ENCODE data around the gene BBS1. TPM values are rescaled to one million over a fixed set of nuclear protein-coding genes. Genes with fewer than 3 reads are reported as not detected.
A peak's percentile ranks its signal among the peaks of the same experiment; 100 is the strongest.
"Not testable (repeated sequence)": the region's sequence is repeated elsewhere in the genome, so short reads cannot be mapped to it uniquely, and the experiment has no call there.

The BBS1 gene
- total RNA-seq, 4 donors from 2014 or later, result 83.2 to 200 (median 165) TPM

- Histone ChIP-seq H3K27me3 (no peaks in the 10 kb centered on the region), H3K4me3 (replicated peaks in 1 of 3) (no peak overlapping the region), H3K9me3 (no peaks in the 10 kb centered on the region), H3K4me1 (peaks cover 15 to 16% of the 10 kb centered on the region in 2 donors), H3K27ac (no peak overlapping the region), H3K36me3 (peaks cover 0 to 4% of the 10 kb centered on the region in 2 donors)
- peak; percentile 15 to 34 for DNase-seq
- no peak for TF ChIP-seq POLR2A (IDR thresholded peaks at IDR 0.05)
- TF ChIP-seq, protein P1, sequence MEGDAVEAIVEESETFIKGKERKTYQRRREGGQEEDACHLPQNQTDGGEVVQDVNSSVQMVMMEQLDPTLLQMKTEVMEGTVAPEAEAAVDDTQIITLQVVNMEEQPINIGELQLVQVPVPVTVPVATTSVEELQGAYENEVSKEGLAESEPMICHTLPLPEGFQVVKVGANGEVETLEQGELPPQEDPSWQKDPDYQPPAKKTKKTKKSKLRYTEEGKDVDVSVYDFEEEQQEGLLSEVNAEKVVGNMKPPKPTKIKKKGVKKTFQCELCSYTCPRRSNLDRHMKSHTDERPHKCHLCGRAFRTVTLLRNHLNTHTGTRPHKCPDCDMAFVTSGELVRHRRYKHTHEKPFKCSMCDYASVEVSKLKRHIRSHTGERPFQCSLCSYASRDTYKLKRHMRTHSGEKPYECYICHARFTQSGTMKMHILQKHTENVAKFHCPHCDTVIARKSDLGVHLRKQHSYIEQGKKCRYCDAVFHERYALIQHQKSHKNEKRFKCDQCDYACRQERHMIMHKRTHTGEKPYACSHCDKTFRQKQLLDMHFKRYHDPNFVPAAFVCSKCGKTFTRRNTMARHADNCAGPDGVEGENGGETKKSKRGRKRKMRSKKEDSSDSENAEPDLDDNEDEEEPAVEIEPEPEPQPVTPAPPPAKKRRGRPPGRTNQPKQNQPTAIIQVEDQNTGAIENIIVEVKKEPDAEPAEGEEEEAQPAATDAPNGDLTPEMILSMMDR (IDR thresholded peaks at IDR 0.05), result peak in 1 of 6 experiments; percentile 11
- intact Hi-C loops (cut with DNase I), result no loop called here
- 54 to 58% methylated on average over 8 to 17 of the region's 26 CpGs for WGBS, 2 donors
These were observed 33.0 kb downstream of the BBS1 start for GRCh38 chr11:66543263-66544107.

DNA sequence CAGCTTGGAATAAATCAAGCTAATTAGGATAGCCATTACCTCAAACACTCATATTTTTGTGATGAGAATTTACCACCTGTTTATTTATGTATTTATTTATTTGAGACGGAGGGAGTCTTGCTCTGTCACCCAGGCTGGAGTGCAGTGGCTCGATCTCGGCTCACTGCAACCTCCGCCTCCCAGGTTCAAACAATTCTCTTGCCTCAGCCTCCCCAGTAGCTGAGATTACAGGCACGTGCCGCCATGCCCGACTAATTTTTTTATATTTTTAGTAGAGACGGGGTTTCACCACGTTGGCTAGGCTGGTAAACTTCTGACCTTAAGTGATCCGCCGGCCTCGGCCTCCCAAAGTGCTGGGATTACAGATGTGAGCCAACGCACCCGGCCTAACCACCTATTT is 34.5 kb downstream of the BBS1 start:
- Histone ChIP-seq H3K4me1 (peaks cover 15 to 16% of the 10 kb centered on the region in 2 donors), H3K4me3 (replicated peaks in 1 of 3) (peak overlapping the region in 1 of 3 donors; percentile 94)
- intact Hi-C loops (cut with DNase I); H3K27me3 ChIP-seq; H3K36me3 ChIP-seq; DNase-seq; H3K27ac ChIP-seq; H3K9me3 ChIP-seq: not testable (repeated sequence)
- 67 to 73% methylated on average over 14 of the region's 14 CpGs for WGBS, 2 donors

GRCh38 chr11:66545701-66546367 is 35.4 kb downstream of the BBS1 start, which contains the start of gene ZDHHC24:
TSS of gene ZDHHC24 (minus strand) at chr11:66546048. CDS start at chr11:66546003, 45 bp downstream.
- H3K4me3 ChIP-seq (replicated peaks in 1 of 3), result peak within 1 kb of the TSS; percentile 80 to 94 (median 82)
- H3K9me3 ChIP-seq, result no peaks in the 10 kb centered on the region
- DNase-seq, result peak; percentile 98
- H3K27ac ChIP-seq, result peak within 1 kb of the TSS in 1 of 3 donors; percentile 58
- intact Hi-C loops (cut with DNase I), result no loop called here
- WGBS, 2 donors, result 0 to 2% methylated on average over 15 to 21 of the region's 71 CpGs
- TF ChIP-seq POLR2A (IDR thresholded peaks at IDR 0.05), result peak in 1 of 2 donors; percentile 71
- TF ChIP-seq, protein P1 (IDR thresholded peaks at IDR 0.05), result no peak
- peaks cover 0 to 4% of the 10 kb centered on the region in 2 donors for H3K36me3 ChIP-seq
- H3K27me3 ChIP-seq, result no peaks in the 10 kb centered on the region
- H3K4me1 ChIP-seq, result peaks cover 15 to 16% of the 10 kb centered on the region in 2 donors

DNA sequence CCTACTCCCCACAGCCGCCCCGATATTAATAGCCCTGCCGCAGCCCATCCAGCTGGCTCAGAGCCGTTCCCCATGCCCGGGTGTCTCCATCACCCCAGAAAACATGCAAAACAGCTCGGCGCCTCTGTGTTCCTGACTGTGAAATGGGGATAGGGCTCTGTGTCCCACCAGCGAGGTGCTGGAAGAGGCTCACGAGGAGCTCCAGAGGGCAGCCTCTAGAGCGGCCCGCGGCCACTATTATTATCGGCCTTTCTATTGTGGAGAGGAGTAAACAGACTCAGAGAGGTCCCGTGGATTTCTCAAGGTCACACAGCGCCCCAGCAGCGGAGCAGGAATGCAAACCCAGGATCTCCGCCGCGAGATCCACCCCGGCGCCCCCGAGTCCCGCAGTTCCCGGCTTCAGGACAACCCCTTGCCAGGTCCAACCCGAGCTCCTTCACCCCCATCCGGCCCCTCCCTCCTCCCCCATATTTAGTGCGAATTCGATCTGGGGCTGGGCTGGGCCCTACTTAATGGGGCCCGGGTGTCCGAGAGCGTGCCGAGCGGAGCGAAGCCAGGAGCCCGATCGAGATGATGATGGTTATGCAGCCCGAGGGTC is 36.0 kb downstream of the BBS1 start, which contains the start of gene ACTN3:
Gene ACTN3, plus strand, starts transcription at position 536 of the 598 bp plus-strand sequence. Its CDS starts 35 bp downstream, at position 571.
- H3K36me3 ChIP-seq, result peaks cover 0 to 4% of the 10 kb centered on the region in 2 donors
- peak within 1 kb of the TSS in 1 of 3 donors; percentile 58 for H3K27ac ChIP-seq
- TF ChIP-seq, protein P1 (IDR thresholded peaks at IDR 0.05), result no peak
- no peak for TF ChIP-seq POLR2A (IDR thresholded peaks at IDR 0.05)
- H3K4me3 ChIP-seq (replicated peaks in 1 of 3), result peak within 1 kb of the TSS; percentile 80 to 94 (median 82)
- peaks cover 15 to 16% of the 10 kb centered on the region in 2 donors for H3K4me1 ChIP-seq
- no peaks in the 10 kb centered on the region for H3K27me3 ChIP-seq
- H3K9me3 ChIP-seq, result no peaks in the 10 kb centered on the region
- WGBS, 2 donors, result 3% methylated on average over 17 to 24 of the region's 37 CpGs
- peak; percentile 18 to 25 for DNase-seq
- intact Hi-C loops (cut with DNase I), result no loop called here

- peak in 1 of 2 donors; percentile 26 for DNase-seq
- H3K27ac ChIP-seq, result peak overlapping the region in 1 of 3 donors; percentile 14
- 23 to 40% methylated on average over 18 of the region's 18 CpGs for WGBS, 2 donors
- intact Hi-C loops (cut with DNase I), result no loop called here
- TF ChIP-seq, protein P1 (IDR thresholded peaks at IDR 0.05), result no peak
- no peak for TF ChIP-seq POLR2A (IDR thresholded peaks at IDR 0.05)
- H3K4me1 ChIP-seq, result peaks cover 15 to 16% of the 10 kb centered on the region in 2 donors
- H3K9me3 ChIP-seq, result no peaks in the 10 kb centered on the region
- H3K4me3 ChIP-seq (replicated peaks in 1 of 3), result peak overlapping the region in 1 of 3 donors; percentile 94
- peaks cover 0 to under 1% of the 10 kb centered on the region in 2 donors for H3K36me3 ChIP-seq
- H3K27me3 ChIP-seq, result no peaks in the 10 kb centered on the region
These were observed 36.7 kb downstream of the BBS1 start for GRCh38 chr11:66546966-66547661.
